NCI-H1092 treated with DMSO at 0.1 percent for 48 hours (cell line): ENCODE results near the gene THOP1.

ENCODE experiments used
- DNase-seq: peaks from one replicate; lab custom pipeline; 2025; lab: John Stamatoyannopoulos, UW

The THOP1 gene

DNA sequence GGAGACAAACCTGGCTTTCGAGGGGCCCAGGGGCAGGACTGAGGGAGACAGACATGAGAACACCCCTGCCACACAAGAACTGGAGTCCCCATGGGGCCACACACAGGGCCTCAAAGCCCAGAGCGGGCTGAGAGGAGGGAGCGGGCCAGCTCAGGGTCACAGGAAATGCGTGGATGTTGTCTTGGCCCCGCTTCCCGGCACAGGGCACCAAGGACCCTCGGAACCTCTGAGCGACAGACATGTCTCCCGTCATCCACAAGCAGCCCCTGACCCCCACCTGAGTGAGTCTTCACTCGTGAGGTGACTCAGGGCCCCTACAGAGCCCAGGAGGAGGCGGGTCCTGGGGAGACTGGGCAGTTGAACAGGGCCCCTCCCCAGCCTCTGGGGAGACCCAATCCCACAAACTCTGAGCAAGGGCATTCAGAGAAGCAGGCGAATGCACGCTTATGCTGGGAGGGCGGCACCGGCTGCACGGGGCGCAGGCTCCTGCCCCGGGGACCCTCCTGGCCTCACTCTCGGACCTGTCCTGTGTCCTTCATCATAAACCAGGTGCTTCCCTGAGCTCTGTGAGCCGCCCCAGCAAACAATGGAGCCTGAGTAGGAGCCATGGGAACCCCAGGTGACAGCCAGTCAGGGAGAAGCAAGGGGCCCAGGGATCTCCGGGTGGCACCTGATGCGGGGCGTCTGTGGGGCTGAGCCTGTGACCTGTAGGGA lies 22.4 kb upstream of the THOP1 start:
- no peak for DNase-seq

- no peak for DNase-seq
Observed at GRCh38 chr19:2763687-2764086, 21.6 kb upstream of the THOP1 start.

- DNase-seq: no peak
Observed at GRCh38 chr19:2764945-2765344, 20.4 kb upstream of the THOP1 start.

DNA sequence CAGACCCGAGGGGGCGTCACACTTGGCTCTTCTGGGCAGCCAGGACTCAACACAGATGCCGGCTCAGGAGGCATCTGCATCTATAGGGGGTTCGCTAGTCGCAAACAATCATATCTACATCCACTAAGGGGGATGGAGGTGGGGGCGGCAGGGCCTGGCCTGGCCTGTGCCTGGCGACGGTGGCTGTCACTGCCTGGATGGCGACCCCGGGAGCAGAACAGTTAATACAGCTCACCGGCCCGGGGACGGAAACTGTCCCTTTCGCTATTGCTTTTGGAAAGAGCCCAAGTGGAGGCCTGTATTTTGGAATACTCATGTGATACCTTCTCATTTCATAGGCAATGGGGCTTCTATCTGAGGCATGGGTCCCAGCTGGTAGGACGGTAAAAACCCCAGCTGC lies 19.9 kb upstream of the THOP1 start:
- no peak for DNase-seq

DNA sequence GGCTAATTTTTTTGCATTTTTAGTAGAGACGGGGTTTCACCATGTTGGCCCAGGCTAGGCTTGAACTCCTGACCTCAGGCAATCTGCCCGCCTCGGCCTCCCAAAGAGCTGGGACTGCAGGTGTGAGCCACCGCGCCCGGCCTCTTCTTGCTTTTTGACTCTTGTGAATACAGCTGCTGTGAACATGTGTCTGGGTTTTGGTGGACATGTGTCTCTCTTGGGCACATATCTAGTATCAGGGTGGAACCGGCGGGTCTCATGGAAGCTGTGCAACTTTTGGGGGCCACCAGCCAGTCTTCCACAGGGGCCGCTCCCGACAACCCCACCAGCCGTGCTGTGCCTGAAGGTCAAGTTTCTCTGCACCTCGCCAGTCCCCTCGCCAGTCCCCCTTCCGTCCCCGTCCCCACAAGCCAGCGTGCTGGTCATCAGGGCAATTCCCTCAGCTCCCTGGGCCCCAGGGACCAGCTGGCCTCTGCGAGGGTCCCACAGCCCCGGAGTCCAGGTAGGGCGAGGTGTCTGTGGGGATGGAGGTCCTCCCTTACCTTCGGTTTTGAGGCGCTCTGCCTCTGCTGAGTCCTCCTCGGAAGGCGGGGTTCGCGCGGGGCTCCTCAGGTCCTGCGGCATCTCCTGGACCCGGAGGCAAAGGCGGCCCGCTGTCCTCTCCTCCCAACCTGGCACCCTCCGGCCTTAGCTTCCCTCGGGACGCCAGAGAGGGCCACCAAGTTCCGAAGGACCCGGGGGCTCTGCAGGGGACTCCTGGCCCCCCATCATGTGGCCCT lies 18.5 kb upstream of the THOP1 start:
- DNase-seq: no peak

DNA sequence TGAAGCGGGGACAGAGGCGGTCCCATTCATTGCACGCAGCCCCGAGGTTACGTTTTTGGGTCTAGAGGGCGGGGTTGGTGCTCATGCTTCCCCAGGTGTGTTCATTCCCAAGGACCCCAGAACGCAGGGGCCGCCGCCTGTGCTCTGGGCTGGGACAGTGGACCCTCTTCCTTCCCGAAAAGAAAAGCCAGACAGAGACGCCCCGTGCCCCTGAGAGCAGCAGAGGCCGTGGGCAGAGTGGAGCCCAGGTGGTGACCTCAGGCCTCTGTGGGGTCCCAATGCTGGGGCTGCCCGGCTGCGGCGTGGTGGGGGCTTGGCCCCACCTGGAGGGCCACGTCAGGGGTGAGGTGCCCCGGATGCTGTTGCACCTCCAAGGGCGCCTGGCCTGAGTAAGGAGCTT lies 17.6 kb upstream of the THOP1 start:
- DNase-seq: no peak

DNA sequence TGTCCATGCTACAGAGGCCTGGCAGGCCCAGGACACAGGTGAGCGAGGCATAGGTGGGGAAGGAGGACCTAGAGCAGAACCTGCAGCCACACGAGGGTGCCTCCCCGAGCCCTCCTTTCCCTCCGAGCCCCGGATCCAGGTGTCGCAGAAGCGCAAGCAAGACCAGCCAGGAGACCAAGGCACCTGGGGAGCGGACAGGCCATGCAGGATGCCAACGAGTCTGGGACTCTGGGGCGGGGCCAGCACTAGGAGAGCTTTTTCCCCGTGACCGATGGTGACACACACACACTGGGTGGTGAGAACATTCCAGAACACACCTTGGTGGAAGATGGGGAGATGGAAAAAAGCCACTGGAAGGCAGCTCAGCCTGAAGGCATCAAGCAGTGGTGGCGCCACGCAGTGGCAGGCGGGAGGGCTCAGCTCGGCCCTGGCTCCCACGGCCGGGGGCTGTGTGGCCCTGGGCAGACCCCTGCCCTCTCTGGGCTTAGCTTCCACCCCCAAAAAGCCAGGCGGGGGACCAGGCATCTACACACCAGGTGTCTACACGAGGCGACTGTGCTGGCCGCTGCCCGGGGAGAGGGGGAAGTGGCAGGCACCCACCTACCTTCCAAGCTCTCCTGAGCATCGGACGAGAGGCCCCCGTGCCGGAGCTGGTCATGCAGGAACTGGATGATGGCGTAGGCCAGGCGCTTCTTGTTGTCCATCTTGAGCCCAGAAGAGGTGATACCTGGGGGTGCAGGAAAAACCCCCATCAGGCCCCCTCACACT lies 16.8 kb upstream of the THOP1 start:
- no peak for DNase-seq

GRCh38 chr19:2769218-2769617 lies 16.1 kb upstream of the THOP1 start:
- no peak for DNase-seq

GRCh38 chr19:2770055-2771013 lies 15.0 kb upstream of the THOP1 start:
- DNase-seq: no peak

DNA sequence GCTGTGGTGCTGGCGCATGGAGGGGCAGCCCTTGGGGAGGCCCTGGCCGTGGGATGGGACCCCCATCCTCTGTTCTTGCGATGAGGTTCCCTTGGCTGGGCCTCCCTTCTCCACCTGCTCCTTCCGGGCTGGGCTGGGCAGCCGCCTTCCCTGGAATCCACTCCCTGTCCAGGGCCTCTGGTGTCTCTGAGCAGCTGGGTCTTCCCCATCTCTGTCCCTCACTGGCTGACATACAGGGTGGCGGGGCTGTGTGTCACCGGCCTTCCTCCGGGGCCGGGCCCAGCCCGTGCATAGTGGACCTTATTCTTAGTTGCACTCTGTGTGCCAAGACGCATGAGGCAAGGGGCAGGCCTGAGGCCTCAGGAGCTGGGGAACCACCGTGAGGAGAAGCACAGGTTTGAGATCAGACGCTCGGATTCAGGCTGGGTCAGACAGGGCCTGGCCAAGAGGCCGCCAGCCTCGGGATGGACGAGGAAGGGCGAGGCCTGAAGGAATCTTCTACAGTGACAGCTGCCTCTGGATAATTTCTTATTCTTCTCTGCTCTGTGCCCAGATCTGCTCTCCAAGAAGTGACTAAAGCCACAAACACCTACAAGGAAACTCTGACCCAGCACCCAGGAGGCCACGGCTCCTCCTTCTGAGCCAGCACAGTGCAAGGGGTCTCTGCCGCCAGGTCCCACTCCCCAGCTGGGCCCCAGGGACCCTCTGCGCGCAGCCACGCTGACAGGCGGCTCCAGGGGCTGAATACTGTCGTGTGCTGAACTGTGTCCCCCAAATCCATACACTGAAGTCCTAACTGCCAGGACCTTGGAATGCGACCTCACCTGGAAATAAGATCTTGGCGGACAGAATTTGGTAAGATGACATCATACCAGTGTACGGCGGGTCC lies 13.3 kb upstream of the THOP1 start:
- no peak for DNase-seq

- no peak for DNase-seq
Observed at GRCh38 chr19:2774083-2774679, 11.1 kb upstream of the THOP1 start.

GRCh38 chr19:2774953-2775555 lies 10.2 kb upstream of the THOP1 start:
- no peak for DNase-seq

DNA sequence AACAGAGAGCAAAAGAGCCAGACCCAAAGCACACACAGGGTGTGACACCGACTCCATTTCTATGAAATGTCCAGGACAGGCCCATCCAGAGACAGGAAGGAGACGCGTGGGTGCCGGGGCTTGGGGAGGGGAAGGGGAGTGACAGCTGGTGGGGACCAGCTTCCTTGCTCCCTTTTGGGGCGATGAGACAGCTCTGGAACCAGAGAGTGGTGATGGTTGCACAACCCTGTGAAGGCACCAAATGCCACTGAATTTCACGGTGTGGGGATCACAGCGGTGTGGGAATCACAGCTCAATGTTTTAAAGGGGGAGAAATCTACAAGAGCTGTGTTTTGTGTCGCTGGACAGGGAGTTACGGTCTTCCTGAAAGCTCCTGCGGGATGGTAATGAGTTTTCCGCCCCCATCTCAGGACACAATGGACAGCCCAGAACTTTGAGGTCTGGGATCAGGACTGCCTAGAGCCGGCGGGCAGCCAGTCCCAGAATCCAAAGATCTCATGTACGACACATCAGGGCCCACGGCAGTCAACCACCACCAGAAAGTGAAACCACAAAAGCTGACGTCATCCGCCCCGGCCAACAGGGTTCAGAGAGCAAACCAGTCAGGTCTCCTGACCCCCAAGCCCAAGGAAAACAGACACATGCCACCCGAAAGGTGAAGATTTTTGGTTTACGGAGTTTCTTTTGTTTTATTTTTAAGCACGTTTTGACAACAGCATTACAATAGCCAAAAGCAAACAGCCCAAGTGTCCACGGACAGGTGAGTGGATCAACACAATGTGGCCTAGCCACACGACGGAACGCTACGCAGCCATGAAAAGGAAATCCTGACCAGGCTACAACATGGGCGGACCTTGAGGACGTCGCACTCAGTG lies 9.5 kb upstream of the THOP1 start:
- DNase-seq: no peak

DNA sequence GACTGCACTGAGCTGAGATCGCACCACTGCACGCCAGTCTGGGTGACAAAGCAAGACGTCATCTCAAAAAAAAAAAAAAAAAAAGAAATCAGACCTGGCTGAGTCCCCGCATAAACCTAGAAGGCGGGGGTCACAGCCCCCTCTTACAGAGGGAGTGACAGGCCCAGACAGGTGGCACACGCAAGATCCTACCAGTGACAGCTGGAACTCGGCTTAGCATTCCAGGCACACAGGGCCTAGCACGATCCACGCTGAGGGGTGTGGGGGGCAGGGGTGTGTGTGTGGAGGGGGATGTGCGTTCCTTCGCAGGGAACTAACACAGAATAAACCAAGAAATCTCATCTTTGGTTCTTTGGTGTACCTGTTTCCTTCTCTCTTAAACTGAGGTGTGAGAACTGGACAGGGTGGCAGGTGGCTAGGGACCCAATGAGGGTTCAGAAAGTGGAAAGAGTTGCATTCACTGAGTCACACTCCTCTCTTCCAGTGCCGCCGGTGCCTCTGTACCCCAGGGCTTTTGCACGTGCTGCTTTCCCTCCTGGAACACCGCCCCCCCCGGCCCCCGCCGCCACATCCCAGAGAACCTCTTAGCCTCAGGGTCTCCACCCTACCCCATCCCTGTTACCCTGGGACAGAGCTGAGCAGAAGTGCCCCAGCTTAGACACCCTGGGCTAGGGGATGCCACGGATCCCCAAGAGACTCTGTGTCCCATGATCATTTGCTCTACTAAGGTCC lies 7.2 kb upstream of the THOP1 start:
- DNase-seq: no peak

- DNase-seq: no peak
Observed at GRCh38 chr19:2779121-2779740, 6.1 kb upstream of the THOP1 start.

DNA sequence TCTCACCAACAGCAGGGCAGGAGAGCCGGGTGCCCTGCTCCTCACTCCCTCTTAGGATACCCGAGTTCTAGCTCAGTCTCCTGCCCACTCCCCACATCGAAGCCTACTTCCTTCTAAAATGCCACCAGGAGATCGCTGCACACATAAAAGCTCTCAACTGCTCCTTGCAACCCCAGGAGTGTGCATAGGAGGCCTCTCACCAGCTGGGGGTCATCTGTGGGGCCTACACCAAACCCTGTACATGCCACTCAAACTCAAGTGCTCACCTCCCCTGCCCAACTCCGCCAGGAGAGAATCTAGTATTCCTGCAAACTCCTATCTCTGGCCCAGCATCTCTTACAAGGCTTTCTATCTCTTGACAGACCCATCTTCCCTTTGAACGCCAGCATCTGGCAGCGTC lies 5.0 kb upstream of the THOP1 start:
- no peak for DNase-seq

DNA sequence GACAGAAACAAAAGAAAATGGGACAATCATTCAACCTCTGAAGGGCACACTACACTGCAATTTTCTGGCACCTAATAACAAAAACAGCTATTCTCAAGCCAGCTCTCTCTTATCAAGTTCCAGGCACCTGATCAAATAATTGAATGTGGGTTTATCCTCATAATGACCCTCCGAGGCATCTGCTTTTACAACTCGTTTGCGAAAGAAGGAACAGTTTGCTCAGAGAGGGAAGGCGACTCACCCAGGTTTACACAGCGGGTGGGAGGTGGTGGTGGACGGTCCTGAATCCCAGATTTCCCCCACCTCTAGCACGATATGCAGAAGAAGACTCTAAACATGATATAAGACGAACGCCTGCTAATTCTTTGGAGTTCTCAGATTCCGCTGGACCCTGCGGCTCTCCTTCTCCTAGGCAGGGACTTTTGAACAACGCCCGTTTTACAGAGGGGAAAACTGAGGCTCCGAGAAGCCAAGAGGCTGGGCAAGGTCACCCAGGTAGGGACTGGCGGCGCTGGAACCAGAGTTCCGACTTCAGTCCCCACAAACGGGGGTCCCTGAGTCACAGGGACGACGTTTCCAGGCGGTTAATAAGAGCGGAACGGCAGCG lies 2.9 kb upstream of the THOP1 start:
- no peak for DNase-seq
